ENCODE data around the gene AMIGO1.

DNA sequence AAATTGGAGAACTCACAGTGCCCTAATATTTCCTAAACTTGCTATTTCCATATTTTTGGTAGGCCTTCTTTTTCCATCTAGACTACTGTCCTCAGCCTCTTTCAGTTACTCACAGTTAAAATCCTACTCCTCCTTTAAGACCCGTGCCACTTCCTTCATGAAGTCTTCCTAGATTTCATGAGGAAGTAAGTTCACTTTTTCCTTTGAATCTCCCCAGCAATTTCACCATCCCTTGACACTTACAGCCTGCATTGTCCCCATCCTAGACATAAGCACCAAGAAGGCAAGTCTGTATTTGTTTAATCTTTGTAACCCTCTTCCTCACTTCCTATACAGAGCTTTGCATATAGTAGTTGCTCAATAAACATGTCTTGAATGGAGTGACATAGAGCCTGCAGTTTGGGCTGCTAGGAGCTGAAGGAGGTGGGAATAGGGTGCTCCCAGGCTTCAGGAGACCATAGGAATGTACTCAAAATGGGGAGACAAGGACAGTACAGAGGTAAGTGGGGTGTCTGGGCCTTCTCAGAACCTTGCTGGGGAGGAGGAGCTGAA is 24.9 kb upstream of the AMIGO1 start:
- TF ChIP-seq, protein P1, sequence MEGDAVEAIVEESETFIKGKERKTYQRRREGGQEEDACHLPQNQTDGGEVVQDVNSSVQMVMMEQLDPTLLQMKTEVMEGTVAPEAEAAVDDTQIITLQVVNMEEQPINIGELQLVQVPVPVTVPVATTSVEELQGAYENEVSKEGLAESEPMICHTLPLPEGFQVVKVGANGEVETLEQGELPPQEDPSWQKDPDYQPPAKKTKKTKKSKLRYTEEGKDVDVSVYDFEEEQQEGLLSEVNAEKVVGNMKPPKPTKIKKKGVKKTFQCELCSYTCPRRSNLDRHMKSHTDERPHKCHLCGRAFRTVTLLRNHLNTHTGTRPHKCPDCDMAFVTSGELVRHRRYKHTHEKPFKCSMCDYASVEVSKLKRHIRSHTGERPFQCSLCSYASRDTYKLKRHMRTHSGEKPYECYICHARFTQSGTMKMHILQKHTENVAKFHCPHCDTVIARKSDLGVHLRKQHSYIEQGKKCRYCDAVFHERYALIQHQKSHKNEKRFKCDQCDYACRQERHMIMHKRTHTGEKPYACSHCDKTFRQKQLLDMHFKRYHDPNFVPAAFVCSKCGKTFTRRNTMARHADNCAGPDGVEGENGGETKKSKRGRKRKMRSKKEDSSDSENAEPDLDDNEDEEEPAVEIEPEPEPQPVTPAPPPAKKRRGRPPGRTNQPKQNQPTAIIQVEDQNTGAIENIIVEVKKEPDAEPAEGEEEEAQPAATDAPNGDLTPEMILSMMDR (IDR thresholded peaks at IDR 0.05), result no peak
- TF ChIP-seq POLR2A (IDR thresholded peaks at IDR 0.05), result no peak

Data from body of pancreas (tissue), 4 donors.